AG10803 (cell line): ENCODE measurements around the gene PIGC.

Experiments used
- DNase-seq: peaks from one replicate; pipeline ENCODE4 v3.0.0; 2010; ENCODE audit warnings: low read depth
- H3K4me3 ChIP-seq: 2 replicates; pipeline ENCODE4 v1.5.1; 2011; ENCODE audit warnings: mild to moderate bottlenecking, low read length, control low read depth
- CTCF ChIP-seq: conservative IDR thresholded peaks from 2 replicates; pipeline ENCODE4 v1.5.1; 2011; ENCODE audit warnings: mild to moderate bottlenecking, low read length, control low read depth, inconsistent platforms

Gene PIGC

GRCh38 chr1:172408958-172409357 lies 34.9 kb downstream of the PIGC start:
- DNase-seq, result peak; percentile 72
- no peak overlapping the region for H3K4me3 ChIP-seq
- no peak for TF ChIP-seq CTCF

GRCh38 chr1:172406968-172407367 lies 36.9 kb downstream of the PIGC start:
- no peak for TF ChIP-seq CTCF
- no peak for DNase-seq

GRCh38 chr1:172405912-172406311 lies 38.0 kb downstream of the PIGC start:
- DNase-seq, result no peak
- no peak for TF ChIP-seq CTCF
- no peak overlapping the region for H3K4me3 ChIP-seq

More at GRCh38 chr1:172406968-172407367, 36.9 kb downstream of the PIGC start:
- no peak overlapping the region for H3K4me3 ChIP-seq

GRCh38 chr1:172404121-172404520 lies 39.7 kb downstream of the PIGC start:
- no peak overlapping the region for H3K4me3 ChIP-seq
- no peak for TF ChIP-seq CTCF
- no peak for DNase-seq

- no peak for DNase-seq
- H3K4me3 ChIP-seq, result no peak overlapping the region
- TF ChIP-seq CTCF, result no peak
These were observed 40.8 kb downstream of the PIGC start for GRCh38 chr1:172402878-172403569.

- no peak overlapping the region for H3K4me3 ChIP-seq
- TF ChIP-seq CTCF, result peak; percentile 13
- no peak for DNase-seq
These were observed 42.0 kb downstream of the PIGC start for GRCh38 chr1:172401892-172402291.

GRCh38 chr1:172401477-172401876 lies 42.4 kb downstream of the PIGC start:
- H3K4me3 ChIP-seq, result no peak overlapping the region
- TF ChIP-seq CTCF, result no peak
- DNase-seq, result no peak
